Coronary artery (tissue), 2 donors: ENCODE data around the gene SEMA4D.

Experiments used
- DNase-seq: peaks from one replicate; pipeline ENCODE4 v3.0.0-alpha.2; 2017; ENCODE audit warnings: low spot score
- H3K27ac ChIP-seq, 2 donors: fragments of 200-600 bp; sonication (generic); one replicate each; pipeline ENCODE4 v1.5.1; 2016 to 2019
- H3K4me3 ChIP-seq: fragments of 200-600 bp; sonication (generic); 2 replicates; pipeline ENCODE4 v1.5.1; 2016; ENCODE audit warnings: mild to moderate bottlenecking, moderate library complexity
- CTCF ChIP-seq: fragments of 200-600 bp; sonication (generic); IDR thresholded peaks from one replicate; pipeline ENCODE4 v1.5.1; 2019; ENCODE audit warnings: antibody characterized with exemption

The SEMA4D gene

DNA sequence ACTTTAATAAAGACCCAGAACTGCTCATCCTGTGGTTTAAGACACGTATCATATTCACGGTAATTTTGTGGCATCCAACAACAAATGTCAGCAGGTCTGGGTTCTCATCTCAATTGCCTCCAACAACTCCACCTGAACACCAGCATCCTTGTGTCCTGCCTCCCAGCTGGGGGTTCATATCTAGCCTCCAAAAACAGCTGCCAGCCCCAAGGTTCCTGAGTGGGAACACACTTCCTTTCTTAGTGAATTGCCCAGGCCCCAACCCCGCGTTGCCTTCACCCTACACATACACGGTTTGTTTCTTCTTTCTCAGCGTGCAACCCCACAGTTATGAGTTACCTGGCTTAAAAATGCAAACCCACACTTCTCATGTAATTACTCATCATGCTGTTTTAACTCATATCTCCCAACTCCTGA, 77.9 kb downstream of the SEMA4D start:
- Histone ChIP-seq H3K27ac (no peak overlapping the region), H3K4me3 (no peak overlapping the region)
- DNase-seq: no peak
- no peak for TF ChIP-seq CTCF

- no peak for TF ChIP-seq CTCF
- no peak for DNase-seq
- H3K4me3 ChIP-seq: no peak overlapping the region
- no peak overlapping the region for H3K27ac ChIP-seq
Observed at GRCh38 chr9:89418882-89419640, 78.9 kb downstream of the SEMA4D start.

DNA sequence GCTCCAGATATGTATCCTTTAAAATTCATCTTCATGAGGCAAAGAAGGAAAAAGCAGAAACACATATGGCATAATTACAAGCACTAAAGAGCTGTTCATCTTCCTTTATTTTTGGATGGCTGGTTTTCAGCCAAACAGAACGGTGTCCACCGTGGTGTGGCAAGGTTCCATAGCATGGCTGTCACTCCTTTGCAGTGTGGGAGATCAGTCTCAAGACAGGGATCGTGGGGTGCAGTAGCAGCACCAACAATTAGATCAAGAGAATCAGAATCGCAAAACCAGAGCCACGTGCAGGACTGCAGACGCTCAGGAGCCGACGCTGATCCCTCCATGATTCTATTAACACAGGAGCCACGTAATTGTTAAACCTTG, 79.5 kb downstream of the SEMA4D start:
- Histone ChIP-seq H3K4me3 (no peak overlapping the region), H3K27ac (no peak overlapping the region)
- no peak for DNase-seq
- TF ChIP-seq CTCF: no peak

- no peak for TF ChIP-seq CTCF
- DNase-seq: no peak
- Histone ChIP-seq H3K4me3 (no peak overlapping the region), H3K27ac (no peak overlapping the region)
Observed at GRCh38 chr9:89417832-89418473, 80.0 kb downstream of the SEMA4D start.

DNA sequence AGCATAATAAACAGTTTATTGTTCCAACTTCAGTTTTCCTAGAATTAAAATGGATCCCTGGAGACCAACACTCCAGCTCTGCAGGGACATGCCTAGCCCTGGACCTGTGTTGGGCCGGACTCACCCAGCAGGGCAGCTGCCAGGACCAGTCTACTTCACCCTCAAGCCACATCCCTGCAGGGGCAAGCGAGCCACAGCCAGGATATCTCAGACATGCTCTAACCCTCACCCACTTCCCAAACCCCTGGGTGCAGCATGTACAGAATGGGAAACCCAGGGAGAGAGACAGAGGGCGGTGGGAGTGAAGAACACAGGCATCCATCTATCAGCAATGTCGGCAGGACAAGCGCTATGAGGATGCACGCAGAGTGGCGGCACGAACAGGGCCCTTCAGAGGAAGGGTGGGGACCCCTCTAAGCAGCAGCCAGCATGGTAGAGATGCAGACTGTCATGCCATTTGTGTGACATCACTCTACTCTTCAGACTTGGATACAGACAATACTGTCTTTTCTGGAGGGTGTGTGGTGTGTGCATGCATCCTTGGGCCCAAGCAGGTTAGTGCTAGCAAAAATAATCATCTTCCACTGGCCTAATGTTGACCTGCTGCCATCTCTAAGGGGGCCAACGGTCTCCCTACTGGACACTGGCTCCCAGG, 83.1 kb downstream of the SEMA4D start:
- H3K4me3 ChIP-seq: no peak overlapping the region
- TF ChIP-seq CTCF: no peak
- no peak overlapping the region for H3K27ac ChIP-seq
- no peak for DNase-seq

- H3K27ac ChIP-seq: no peak overlapping the region
Observed at GRCh38 chr9:89413963-89414638, 83.8 kb downstream of the SEMA4D start.

More at GRCh38 chr9:89413963-89414638, 83.8 kb downstream of the SEMA4D start:
- no peak overlapping the region for H3K4me3 ChIP-seq
- DNase-seq: no peak
- no peak for TF ChIP-seq CTCF
